MV-4-11 (cell line): ENCODE results near the gene TCN1.
"Not testable (repeated sequence)": the region's sequence is repeated elsewhere in the genome, so short reads cannot be mapped to it uniquely, and the experiment has no call there.

Experiments
- DNase-seq: peaks from one replicate; lab custom pipeline; 2025; lab: John Stamatoyannopoulos, UW

TCN1 gene

GRCh38 chr11:59857439-59858434 lies 8.6 kb downstream of the TCN1 start:
- DNase-seq = peak; percentile 49

- no peak for DNase-seq
These were observed 11.4 kb downstream of the TCN1 start for GRCh38 chr11:59854871-59855270.

- not testable (repeated sequence) for DNase-seq
These were observed 14.9 kb downstream of the TCN1 start for GRCh38 chr11:59851416-59851815.

- not testable (repeated sequence) for DNase-seq
These were observed 16.7 kb downstream of the TCN1 start for GRCh38 chr11:59849551-59849950.

- peak; percentile 48 for DNase-seq
These were observed 17.2 kb downstream of the TCN1 start for GRCh38 chr11:59849129-59849528.

GRCh38 chr11:59848439-59848838 lies 17.8 kb downstream of the TCN1 start:
- DNase-seq = not testable (repeated sequence)

GRCh38 chr11:59847626-59848025 lies 18.7 kb downstream of the TCN1 start:
- DNase-seq = no peak

- DNase-seq = no peak
These were observed 19.7 kb downstream of the TCN1 start for GRCh38 chr11:59846556-59846955.

GRCh38 chr11:59845399-59845798 lies 20.9 kb downstream of the TCN1 start, which contains the start of gene CBLIF:
TSS of gene CBLIF (minus strand) at chr11:59845499. CDS start at chr11:59845453, 46 bp downstream.
- DNase-seq = no peak

GRCh38 chr11:59842316-59842715 lies 24.0 kb downstream of the TCN1 start:
- DNase-seq = no peak

- DNase-seq = no peak
These were observed 24.8 kb downstream of the TCN1 start for GRCh38 chr11:59841514-59841913.

- no peak for DNase-seq
These were observed 26.7 kb downstream of the TCN1 start for GRCh38 chr11:59839615-59840014.

- no peak for DNase-seq
These were observed 32.7 kb downstream of the TCN1 start for GRCh38 chr11:59833602-59834001.

GRCh38 chr11:59829358-59829757 lies 36.9 kb downstream of the TCN1 start:
- no peak for DNase-seq

GRCh38 chr11:59822989-59823566 lies 43.2 kb downstream of the TCN1 start:
- DNase-seq = peak; percentile 83

- peak; percentile 69 for DNase-seq
These were observed 47.7 kb downstream of the TCN1 start for GRCh38 chr11:59818572-59818971.

- DNase-seq = not testable (repeated sequence)
These were observed 49.9 kb downstream of the TCN1 start for GRCh38 chr11:59816434-59816833.

GRCh38 chr11:59815754-59816153 lies 50.5 kb downstream of the TCN1 start:
- DNase-seq = no peak

GRCh38 chr11:59814021-59814420 lies 52.3 kb downstream of the TCN1 start:
- DNase-seq = peak; percentile 17

GRCh38 chr11:59813364-59813763 lies 52.9 kb downstream of the TCN1 start:
- no peak for DNase-seq

- no peak for DNase-seq
These were observed 54.1 kb downstream of the TCN1 start for GRCh38 chr11:59812220-59812619.

- no peak for DNase-seq
These were observed 55.4 kb downstream of the TCN1 start for GRCh38 chr11:59810911-59811259.
